CD4-positive, alpha-beta T cell treated with Interleukin-1 beta for 1 hour (primary cell): ENCODE measurements around the gene AKT3.
A peak's percentile ranks its signal among the peaks of the same experiment; 100 is the strongest.

Experiments used
- DNase-seq, 2 donors: peaks; one replicate each; pipeline ENCODE4 v3.0.0-alpha.2; 2020 to 2022

AKT3 gene

GRCh38 chr1:243454328-243454997 is 395.6 kb downstream of the AKT3 start:
- no peak for DNase-seq

- peak in 1 of 2 donors; percentile 20 for DNase-seq
These were observed 398.0 kb downstream of the AKT3 start for GRCh38 chr1:243452092-243452491.

- DNase-seq, result no peak
These were observed 400.7 kb downstream of the AKT3 start for GRCh38 chr1:243449373-243449772.

GRCh38 chr1:243447844-243448243 is 402.2 kb downstream of the AKT3 start:
- no peak for DNase-seq

- DNase-seq, result peak in 1 of 2 donors; percentile 52
These were observed 402.7 kb downstream of the AKT3 start for GRCh38 chr1:243447347-243447746.

GRCh38 chr1:243443557-243443956 is 406.5 kb downstream of the AKT3 start:
- DNase-seq, result no peak

GRCh38 chr1:243441601-243442000 is 408.4 kb downstream of the AKT3 start:
- DNase-seq, result no peak

- DNase-seq, result no peak
These were observed 409.6 kb downstream of the AKT3 start for GRCh38 chr1:243440406-243440805.

GRCh38 chr1:243438815-243439214 is 411.2 kb downstream of the AKT3 start:
- DNase-seq, result no peak
